ENCODE measurements around the gene BST1.
A peak's percentile ranks its signal among the peaks of the same experiment; 100 is the strongest.
"Not testable (repeated sequence)": the region's sequence is repeated elsewhere in the genome, so short reads cannot be mapped to it uniquely, and the experiment has no call there.

The BST1 gene

DNA sequence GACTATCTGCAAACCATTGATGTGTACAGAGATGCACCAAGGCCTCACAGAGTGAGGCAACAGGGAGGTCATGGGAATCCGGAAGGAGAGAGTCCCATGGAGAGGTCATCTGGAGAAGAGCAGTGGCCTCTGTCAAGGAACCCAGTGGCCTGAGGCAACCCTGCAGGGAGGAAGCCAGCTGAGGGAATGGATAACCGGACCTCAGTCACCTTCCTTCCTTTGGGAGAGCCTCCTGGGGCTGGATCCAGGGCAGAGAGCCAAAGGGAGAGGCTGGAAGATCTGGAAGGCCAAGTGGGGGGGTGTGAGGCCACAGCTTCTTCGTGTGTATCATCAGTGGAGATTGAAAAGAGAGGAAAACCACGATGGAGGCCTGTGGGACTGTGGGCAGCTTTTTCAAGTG lies 50.9 kb downstream of the BST1 start:
- no peak for DNase-seq

- DNase-seq = no peak
These were observed 51.5 kb downstream of the BST1 start for GRCh38 chr4:15754323-15754722.

DNA sequence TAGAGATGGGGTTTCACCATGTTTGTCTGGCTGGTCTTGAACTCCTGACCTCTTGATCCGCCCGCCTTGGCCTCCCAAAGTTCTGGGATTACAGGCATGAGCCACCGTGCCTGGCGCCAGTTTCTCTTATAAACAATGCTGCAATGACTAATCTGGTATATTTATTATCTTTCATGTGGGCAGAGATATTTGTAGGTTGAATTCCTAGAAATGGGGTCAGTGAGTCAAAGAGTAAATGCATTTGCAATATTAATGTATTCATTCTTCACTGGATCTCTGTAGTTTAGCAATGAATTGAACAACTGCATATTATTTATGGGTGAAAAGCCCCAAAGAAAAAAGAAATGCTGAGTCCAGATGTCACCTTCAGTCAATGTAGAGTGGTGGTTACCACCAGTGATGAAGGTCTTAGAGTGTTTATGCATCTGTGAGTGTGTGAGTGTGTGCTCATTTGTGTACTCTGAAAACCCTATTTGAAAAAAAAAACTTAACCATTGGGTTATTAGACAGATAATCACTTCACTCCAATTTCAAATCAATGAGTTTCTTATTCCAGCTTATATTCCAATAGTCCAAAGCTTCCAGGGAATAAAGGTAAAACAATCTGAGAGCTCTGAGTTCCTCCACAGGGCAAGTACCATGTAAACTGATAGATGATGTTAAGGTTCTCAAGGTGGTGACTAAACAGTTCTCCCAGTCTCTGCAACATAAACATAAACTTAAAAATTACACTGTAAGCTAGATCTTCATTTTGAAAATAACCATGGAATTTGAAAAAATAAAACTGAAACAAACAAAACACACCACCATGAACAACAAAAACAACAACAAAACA lies 52.7 kb downstream of the BST1 start:
- no peak for DNase-seq

DNA sequence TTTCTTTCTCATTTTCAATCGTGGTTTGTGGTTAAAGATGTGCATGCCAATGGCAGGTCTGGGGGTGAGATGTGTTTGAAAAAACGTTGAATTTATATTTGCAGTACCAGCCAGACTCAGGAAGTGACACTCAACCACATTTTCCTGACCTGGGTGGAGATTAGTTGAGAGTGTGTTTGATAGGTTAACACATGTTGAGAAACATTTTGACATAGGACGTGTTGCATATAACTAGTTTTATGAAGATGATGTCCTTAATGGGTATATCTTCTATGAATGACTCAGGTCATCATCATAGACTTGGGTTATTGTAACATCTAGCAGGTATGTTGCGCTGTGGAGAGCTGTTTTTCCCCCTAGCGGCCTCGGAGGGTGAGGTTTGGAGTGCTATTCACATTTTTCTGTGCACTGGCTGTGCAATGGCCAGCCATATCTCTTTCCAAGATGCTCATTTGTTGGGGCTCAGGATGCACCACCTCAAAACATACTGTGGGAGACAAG lies 53.5 kb downstream of the BST1 start:
- peak; percentile 61 for DNase-seq

DNA sequence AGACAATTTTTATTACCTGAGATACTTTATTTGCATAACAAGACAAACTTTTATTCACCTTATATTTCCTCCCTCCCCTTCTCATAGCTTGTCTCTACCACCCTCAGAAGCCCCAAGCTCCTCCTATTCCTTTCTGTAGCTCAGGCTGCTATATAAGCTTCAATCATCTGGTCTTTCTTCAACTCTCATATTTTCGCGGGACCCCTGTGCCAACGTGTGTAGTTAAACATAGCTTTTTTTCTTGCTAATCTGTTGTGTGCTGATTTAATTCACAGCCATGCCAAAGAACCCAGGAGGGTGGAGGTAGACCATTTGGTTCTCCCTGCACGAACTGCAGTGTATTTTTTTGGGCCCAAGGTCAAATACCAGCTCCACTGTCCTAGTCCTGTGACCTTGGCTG lies 54.2 kb downstream of the BST1 start:
- no peak for DNase-seq

GRCh38 chr4:15758294-15758693 lies 55.4 kb downstream of the BST1 start:
- DNase-seq = no peak

- DNase-seq = not testable (repeated sequence)
These were observed 59.6 kb downstream of the BST1 start for GRCh38 chr4:15762460-15762859.

DNA sequence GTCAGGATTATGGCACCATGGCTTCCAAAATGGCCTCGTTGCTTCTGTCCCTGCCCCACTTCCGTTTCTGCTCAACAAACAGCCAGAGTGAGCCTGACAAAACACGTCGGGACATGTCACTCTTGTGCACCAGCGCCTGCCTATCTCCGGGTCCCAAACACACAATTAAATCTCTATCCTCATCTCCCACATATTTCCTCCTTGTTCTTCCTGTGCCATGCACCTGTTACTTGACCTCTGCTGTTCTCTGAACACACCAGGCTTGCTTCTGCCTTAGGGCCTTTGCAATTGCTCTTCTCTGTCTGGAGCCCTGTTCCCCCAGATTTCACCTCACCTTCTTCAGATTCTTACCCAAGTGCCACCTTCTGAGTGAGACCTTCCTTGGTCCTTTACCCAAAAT lies 62.5 kb downstream of the BST1 start:
- no peak for DNase-seq

GRCh38 chr4:15765910-15766697 lies 63.2 kb downstream of the BST1 start:
- no peak for DNase-seq

- DNase-seq = no peak
These were observed 64.0 kb downstream of the BST1 start for GRCh38 chr4:15766821-15767220.

DNA sequence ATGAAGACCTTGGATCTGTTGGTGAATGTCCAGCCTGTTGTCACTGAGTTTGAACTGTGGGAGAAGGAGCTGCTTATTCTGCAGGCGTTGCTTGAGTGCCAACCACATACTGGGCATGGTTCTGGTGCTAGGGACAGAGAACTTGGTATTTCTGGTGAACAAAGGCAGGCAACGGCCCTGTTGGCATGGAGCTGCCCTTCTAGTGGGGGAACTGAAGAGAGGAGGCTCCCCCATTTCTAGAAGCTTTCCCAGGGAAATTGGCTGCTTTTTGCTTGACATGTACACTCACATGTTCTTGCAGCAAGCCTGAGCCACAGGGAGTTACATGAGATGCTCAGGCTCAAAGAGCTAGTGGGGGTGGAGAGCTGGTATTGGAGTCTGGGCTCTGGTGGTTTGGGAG lies 66.3 kb downstream of the BST1 start:
- no peak for DNase-seq

GRCh38 chr4:15771216-15772058 lies 68.6 kb downstream of the BST1 start:
- no peak for DNase-seq

DNA sequence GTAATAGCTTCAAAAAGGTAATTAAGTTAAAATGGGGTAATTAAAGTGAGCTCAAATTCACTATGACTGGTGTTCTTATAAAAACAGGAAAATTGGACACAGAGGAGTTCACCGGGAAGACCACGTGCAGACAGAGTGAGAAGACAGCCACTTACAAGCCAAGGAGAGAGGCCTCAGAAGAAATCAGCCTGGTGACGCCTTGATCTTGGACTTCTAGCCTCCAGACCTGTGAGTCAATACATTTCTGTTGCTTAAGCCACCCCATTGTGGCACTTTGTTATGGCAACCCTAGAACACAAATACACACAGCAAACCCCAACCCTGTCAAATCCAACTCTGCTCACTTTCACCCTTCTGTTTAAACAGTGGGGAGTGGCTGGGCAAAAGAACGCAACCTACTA lies 71.2 kb downstream of the BST1 start:
- no peak for DNase-seq

DNA sequence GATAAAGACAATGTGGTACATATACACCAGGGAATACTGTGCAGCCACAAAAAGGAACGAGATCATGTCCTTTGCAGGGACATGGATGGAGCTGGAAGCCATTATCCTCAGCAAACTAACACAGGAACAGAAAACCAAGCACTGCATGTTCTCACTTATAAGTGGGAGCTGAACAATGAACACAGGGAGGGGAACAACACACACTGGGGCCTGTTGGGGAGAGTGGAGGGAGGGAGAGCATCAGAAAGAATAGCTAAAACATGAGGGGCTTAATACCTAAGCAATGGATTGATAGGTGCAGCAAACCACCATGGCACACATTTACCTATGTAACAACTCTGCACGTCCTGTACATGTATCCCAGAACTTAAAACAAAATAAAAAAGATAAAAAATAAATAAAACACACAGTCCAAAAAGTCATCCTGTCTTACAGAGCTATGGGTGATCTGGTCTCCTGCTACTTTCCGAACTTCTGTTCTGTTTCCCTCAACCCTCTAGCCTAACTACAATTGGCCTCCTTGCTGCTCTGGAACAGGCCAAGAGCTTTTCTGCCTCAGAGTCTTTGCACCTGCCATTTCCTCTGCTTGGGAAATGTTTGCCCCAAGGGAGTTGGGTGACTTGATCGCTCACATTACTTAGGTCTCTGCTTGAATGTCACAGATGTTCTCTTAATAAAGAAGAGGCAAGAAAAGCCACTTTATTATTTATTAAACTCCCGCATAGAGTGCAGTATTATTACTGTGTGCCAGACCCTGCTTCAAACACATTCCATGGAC lies 74.2 kb downstream of the BST1 start:
- DNase-seq = no peak

DNA sequence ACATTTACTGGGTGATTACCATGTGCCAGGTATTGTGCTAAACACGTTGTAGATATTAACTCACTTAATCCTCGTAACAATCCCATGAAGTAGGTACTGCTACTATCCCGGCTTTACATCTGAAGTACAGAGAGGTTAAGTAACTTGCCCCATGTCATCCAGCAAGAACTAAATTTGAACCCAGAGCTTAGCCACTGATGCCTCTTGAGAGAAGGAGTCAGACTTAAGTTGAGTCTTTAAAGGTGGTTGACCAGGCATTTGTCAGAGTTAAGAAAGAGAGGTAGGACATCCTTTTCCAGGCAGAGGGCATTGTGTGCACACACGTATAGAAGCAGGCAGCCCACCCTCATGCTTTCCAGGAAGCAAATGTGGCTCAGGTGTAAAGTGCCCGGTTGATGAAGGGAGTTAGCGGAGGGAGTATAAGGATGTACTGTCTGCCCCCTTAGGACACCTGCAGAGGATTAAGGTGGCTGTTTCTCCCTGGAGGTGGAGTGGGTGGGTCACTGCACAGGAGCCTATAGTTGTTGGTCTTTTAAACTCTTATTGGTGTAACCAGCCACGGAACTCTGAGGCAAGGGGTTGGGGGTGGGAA lies 74.9 kb downstream of the BST1 start:
- no peak for DNase-seq

GRCh38 chr4:15778289-15779241 lies 75.7 kb downstream of the BST1 start, which contains the start of gene CD38:
Gene CD38, plus strand, starts transcription at chr4:15778328. Its CDS starts 87 bp downstream, at chr4:15778415.
- peak; percentile 60 for DNase-seq

DNA sequence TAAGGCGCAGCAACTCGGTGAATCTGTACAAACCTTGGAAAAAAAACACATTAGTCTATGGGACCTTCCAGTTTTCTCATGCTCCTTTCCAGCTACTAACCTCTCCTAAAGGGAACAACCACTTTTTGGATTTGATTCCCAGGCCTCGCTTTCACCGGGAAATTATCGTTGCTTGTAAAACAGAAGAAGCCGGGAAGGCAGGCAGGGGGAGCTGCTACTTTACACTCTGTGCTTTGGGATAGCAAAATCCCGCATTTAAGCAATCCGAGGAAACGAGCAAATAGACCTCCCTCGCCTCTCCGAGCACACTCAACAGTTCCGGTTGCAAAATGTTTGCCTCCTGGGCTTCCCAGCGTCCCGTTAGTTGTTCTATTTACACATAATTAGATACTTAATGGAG lies 76.4 kb downstream of the BST1 start:
- no peak for DNase-seq

GRCh38 chr4:15779809-15780208 lies 76.9 kb downstream of the BST1 start:
- no peak for DNase-seq

DNA sequence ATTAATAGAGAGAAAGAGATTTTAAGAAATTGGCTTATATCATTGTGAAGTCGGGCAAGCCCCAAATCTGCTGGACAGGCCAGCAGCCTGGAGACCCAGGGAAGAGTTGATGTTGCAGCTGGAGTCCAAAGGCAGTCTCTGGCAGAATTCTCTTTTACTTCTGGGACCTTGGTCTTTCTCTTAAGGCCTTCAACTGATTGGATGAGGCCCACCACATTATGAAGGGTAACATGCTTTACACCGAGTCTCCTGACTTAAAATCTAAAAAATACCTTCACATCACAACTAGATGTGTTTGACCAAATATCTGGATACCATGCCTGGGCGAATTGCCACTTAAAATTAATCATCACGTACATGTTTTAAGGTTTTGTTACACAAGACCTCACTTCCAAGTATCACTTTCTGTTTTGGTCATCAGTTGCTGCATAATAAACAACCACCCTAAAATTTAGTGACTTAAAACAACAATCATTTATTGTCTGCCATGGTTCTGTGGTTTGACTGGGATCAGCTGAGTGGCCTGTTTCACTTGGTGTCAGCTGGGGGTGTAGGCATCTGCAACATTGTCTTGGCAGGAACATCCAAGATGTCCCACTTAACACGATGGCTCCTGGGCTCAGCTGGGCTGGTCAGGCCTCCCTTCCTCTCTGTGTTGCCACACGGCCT lies 78.7 kb downstream of the BST1 start:
- DNase-seq = no peak

All from activated CD4-positive, CD25-positive, alpha-beta regulatory T cell treated with anti-CD3 and anti-CD28 coated beads, Interleukin-2, amount 50 U/mL, for 72 hours (primary cell).